ENCODE measurements around the gene TMEM161A.
A peak's percentile ranks its signal among the peaks of the same experiment; 100 is the strongest.
"Not testable (repeated sequence)": the region's sequence is repeated elsewhere in the genome, so short reads cannot be mapped to it uniquely, and the experiment has no call there.

Gene TMEM161A

GRCh38 chr19:19165396-19165795 is 27.1 kb upstream of the TMEM161A start:
- Mint-ChIP-seq H3K36me3 (no peaks in the 10 kb centered on the region), H3K9me3 (no peaks in the 10 kb centered on the region), H3K4me1 (peaks cover 23% of the 10 kb centered on the region), H3K27ac (no peak overlapping the region), H3K4me3 (no peak overlapping the region)
- no peak for ATAC-seq
- DNase-seq (ENCODE audit: low spot score in 2 of 2), result no peak

- DNase-seq (ENCODE audit: low spot score in 2 of 2) (no peak), ATAC-seq (no peak)
- no peaks in the 10 kb centered on the region for H3K36me3 Mint-ChIP-seq
- no peak overlapping the region for H3K27ac Mint-ChIP-seq
- H3K4me3 Mint-ChIP-seq, result no peak overlapping the region
- H3K4me1 Mint-ChIP-seq, result peaks cover 14% of the 10 kb centered on the region
- H3K9me3 Mint-ChIP-seq, result no peaks in the 10 kb centered on the region
These were observed 24.2 kb upstream of the TMEM161A start for GRCh38 chr19:19162495-19162894.

GRCh38 chr19:19160461-19161035 is 22.3 kb upstream of the TMEM161A start:
- H3K4me1 Mint-ChIP-seq, result peaks cover 13% of the 10 kb centered on the region
- ATAC-seq (no peak), DNase-seq (ENCODE audit: low spot score in 2 of 2) (no peak)
- H3K27ac Mint-ChIP-seq, result no peak overlapping the region
- no peaks in the 10 kb centered on the region for H3K9me3 Mint-ChIP-seq
- peaks cover 5% of the 10 kb centered on the region for H3K36me3 Mint-ChIP-seq
- no peak overlapping the region for H3K4me3 Mint-ChIP-seq

GRCh38 chr19:19159534-19159933 is 21.3 kb upstream of the TMEM161A start:
- Mint-ChIP-seq H3K27ac (peak overlapping the region; percentile 56), H3K36me3 (peaks cover 8% of the 10 kb centered on the region), H3K4me1 (peaks cover 7% of the 10 kb centered on the region), H3K4me3 (no peak overlapping the region), H3K9me3 (no peaks in the 10 kb centered on the region)
- no peak for DNase-seq (ENCODE audit: low spot score in 2 of 2)
- no peak for ATAC-seq

GRCh38 chr19:19157808-19158207 is 19.5 kb upstream of the TMEM161A start:
- H3K9me3 Mint-ChIP-seq, result no peaks in the 10 kb centered on the region
- no peak overlapping the region for H3K27ac Mint-ChIP-seq
- H3K4me3 Mint-ChIP-seq, result no peak overlapping the region
- DNase-seq (ENCODE audit: low spot score in 2 of 2), result no peak
- ATAC-seq, result no peak
- H3K36me3 Mint-ChIP-seq, result peaks cover 10% of the 10 kb centered on the region
- peaks cover 7% of the 10 kb centered on the region for H3K4me1 Mint-ChIP-seq

GRCh38 chr19:19155495-19156219 is 17.4 kb upstream of the TMEM161A start:
- Mint-ChIP-seq H3K27ac (peak overlapping the region; percentile 2), H3K4me1 (no peaks in the 10 kb centered on the region), H3K4me3 (no peak overlapping the region), H3K9me3 (no peaks in the 10 kb centered on the region), H3K36me3 (peaks cover 10% of the 10 kb centered on the region)
- ATAC-seq, result no peak
- DNase-seq (ENCODE audit: low spot score in 2 of 2), result no peak

- Mint-ChIP-seq H3K4me3 (no peak overlapping the region), H3K4me1 (no peaks in the 10 kb centered on the region), H3K27ac (peak overlapping the region; percentile 2), H3K9me3 (no peaks in the 10 kb centered on the region), H3K36me3 (peaks cover 10% of the 10 kb centered on the region)
- ATAC-seq (no peak), DNase-seq (ENCODE audit: low spot score in 2 of 2) (no peak)
These were observed 16.7 kb upstream of the TMEM161A start for GRCh38 chr19:19154768-19155494.

GRCh38 chr19:19152668-19153384 is 14.5 kb upstream of the TMEM161A start:
- no peak for ATAC-seq
- peaks cover 25% of the 10 kb centered on the region for H3K36me3 Mint-ChIP-seq
- no peak overlapping the region for H3K4me3 Mint-ChIP-seq
- H3K27ac Mint-ChIP-seq, result no peak overlapping the region
- H3K4me1 Mint-ChIP-seq, result no peaks in the 10 kb centered on the region
- no peak for DNase-seq (ENCODE audit: low spot score in 2 of 2)
- H3K9me3 Mint-ChIP-seq, result no peaks in the 10 kb centered on the region

GRCh38 chr19:19151418-19151817 is 13.1 kb upstream of the TMEM161A start:
- Mint-ChIP-seq H3K4me1 (no peaks in the 10 kb centered on the region), H3K27ac (no peak overlapping the region), H3K36me3 (peaks cover 25% of the 10 kb centered on the region), H3K9me3 (no peaks in the 10 kb centered on the region), H3K4me3 (no peak overlapping the region)
- DNase-seq (ENCODE audit: low spot score in 2 of 2), result no peak
- peak; percentile 31 for ATAC-seq

GRCh38 chr19:19149435-19149834 is 11.2 kb upstream of the TMEM161A start:
- H3K9me3 Mint-ChIP-seq, result no peaks in the 10 kb centered on the region
- no peak overlapping the region for H3K4me3 Mint-ChIP-seq
- DNase-seq (ENCODE audit: low spot score in 2 of 2) (no peak), ATAC-seq (no peak)
- no peaks in the 10 kb centered on the region for H3K4me1 Mint-ChIP-seq
- no peak overlapping the region for H3K27ac Mint-ChIP-seq
- H3K36me3 Mint-ChIP-seq, result peaks cover 17% of the 10 kb centered on the region

GRCh38 chr19:19148504-19148903 is 10.2 kb upstream of the TMEM161A start:
- H3K4me3 Mint-ChIP-seq; H3K27ac Mint-ChIP-seq; H3K9me3 Mint-ChIP-seq; H3K4me1 Mint-ChIP-seq; ATAC-seq; DNase-seq (ENCODE audit: low spot score in 2 of 2): not testable (repeated sequence)
- H3K36me3 Mint-ChIP-seq, result peaks cover 15% of the 10 kb centered on the region

- ATAC-seq (no peak), DNase-seq (ENCODE audit: low spot score in 2 of 2) (no peak)
- Mint-ChIP-seq H3K4me1 (no peaks in the 10 kb centered on the region), H3K9me3 (no peaks in the 10 kb centered on the region), H3K36me3 (peaks cover 15% of the 10 kb centered on the region), H3K27ac (no peak overlapping the region), H3K4me3 (no peak overlapping the region)
These were observed 9.1 kb upstream of the TMEM161A start for GRCh38 chr19:19147344-19147743.

- no peaks in the 10 kb centered on the region for H3K4me1 Mint-ChIP-seq
- H3K9me3 Mint-ChIP-seq, result no peaks in the 10 kb centered on the region
- peak overlapping the region; percentile 26 for H3K27ac Mint-ChIP-seq
- peaks cover 15% of the 10 kb centered on the region for H3K36me3 Mint-ChIP-seq
- H3K4me3 Mint-ChIP-seq, result no peak overlapping the region
- no peak for ATAC-seq
- no peak for DNase-seq (ENCODE audit: low spot score in 2 of 2)
These were observed 8.6 kb upstream of the TMEM161A start for GRCh38 chr19:19146865-19147264.

- Mint-ChIP-seq H3K27ac (peak overlapping the region; percentile 26), H3K36me3 (peaks cover 15% of the 10 kb centered on the region), H3K9me3 (no peaks in the 10 kb centered on the region), H3K4me1 (no peaks in the 10 kb centered on the region), H3K4me3 (no peak overlapping the region)
- ATAC-seq, result peak; percentile 80
- DNase-seq (ENCODE audit: low spot score in 2 of 2), result peak; percentile 96 to 99
These were observed 7.7 kb upstream of the TMEM161A start for GRCh38 chr19:19145684-19146608.

Measured in stimulated activated effector memory CD8-positive, alpha-beta T cell treated with anti-CD3 and anti-CD28 coated beads, Interleukin-12 subunit alpha, Interleukin-12 subunit beta, amount 100 ng/mL, for 72 hours (primary cell).